A549 (cell line): ENCODE measurements around the gene RHOB. TPM values are rescaled to one million over a fixed set of nuclear protein-coding genes. Genes with fewer than 3 reads are reported as not detected.
A peak's percentile ranks its signal among the peaks of the same experiment; 100 is the strongest.

Source experiments
- ATAC-seq, 2 experiments: fragments of 200-7000 bp in 1 of 2; fragments of >200 bp in 1 of 2; cut with Nextera tagmentation in 1 of 2; cut with Tn5 transposase in 1 of 2; 3 replicates each; pipeline versions ENCODE4 v1.8.0 to v1.9.1; 2018 to 2020; ENCODE audit warnings: mild to moderate bottlenecking in 1 of 2, moderate library complexity in 1 of 2
- CTCF ChIA-PET: fragments of 300-600 bp; sonication (Branson Sonifier 250); formaldehyde crosslinking; extraction: SDS; loops from one replicate; lab custom pipeline; 2021; ENCODE audit warnings: antibody characterized with exemption, inconsistent platforms; lab: Yijun Ruan, JAX
- POLR2A ChIA-PET: fragments of 350-600 bp; formaldehyde crosslinking; extraction: SDS; loops from one replicate; lab custom pipeline; 2021; ENCODE audit warnings: antibody characterized with exemption, inconsistent platforms; lab: Yijun Ruan, JAX
- DNase-seq, 2 experiments: peaks; one replicate each; pipeline versions ENCODE4 v3.0.0 to v3.0.0-alpha.2; 2011 to 2016; ENCODE audit warnings: low read depth in 1 of 2, low spot score in 1 of 2
- FAIRE-seq: peaks from 2 replicates; lab custom pipeline; 2011; peaks lifted over from hg19 to GRCh38; lab: Jason Lieb, UNC
- H3K27ac ChIP-seq, 2 experiments: fragments of >200 bp; sonication (Bioruptor Twin); formaldehyde crosslinking; 3 replicates each; pipeline ENCODE4 v1.5.1; 2016 to 2017
- H3K4me1 ChIP-seq: fragments of >200 bp; sonication (Bioruptor Twin); formaldehyde crosslinking; 3 replicates; pipeline ENCODE4 v1.6.1; 2016
- H3K4me2 ChIP-seq: fragments of >200 bp; sonication (Bioruptor Twin); formaldehyde crosslinking; 3 replicates; pipeline ENCODE4 v1.6.1; 2016
- H3K4me3 ChIP-seq: fragments of >200 bp; sonication (Bioruptor Twin); formaldehyde crosslinking; 3 replicates; pipeline ENCODE4 v1.5.1; 2016
- H3K9me3 ChIP-seq: fragments of >200 bp; sonication (Bioruptor Twin); formaldehyde crosslinking; 3 replicates; pipeline ENCODE4 v1.6.1; 2016
- CBX2 ChIP-seq: fragments of 200-600 bp; sonication (generic); IDR thresholded peaks from 2 replicates; pipeline ENCODE4 v1.6.1; 2016; ENCODE audit warnings: low read depth, mild to moderate bottlenecking, borderline replicate concordance
- CBX8 ChIP-seq: fragments of 200-600 bp; sonication (generic); IDR thresholded peaks from 2 replicates; pipeline ENCODE4 v1.6.1; 2016
- CEBPB ChIP-seq, 2 experiments: fragments of >200 bp in 1 of 2; sonication (Bioruptor Twin) in 1 of 2; formaldehyde crosslinking in 1 of 2; IDR thresholded peaks; 2 replicates each; pipeline ENCODE4 v1.6.1; 2012 to 2016
- EHF ChIP-seq: fragments of 250-450 bp; sonication (Bioruptor Pico); IDR thresholded peaks from 2 replicates; pipeline ENCODE4 v1.5.0; 2020; ENCODE audit warnings: mild to moderate bottlenecking
- EP300 ChIP-seq, 2 experiments: fragments of >200 bp; sonication (Bioruptor Twin); formaldehyde crosslinking; IDR thresholded peaks; 2 replicates in 1 of 2; 3 replicates in 1 of 2; pipeline ENCODE4 v1.6.1; 2016 to 2017
- FOSL2 ChIP-seq, 2 experiments: fragments of 450-650 bp in 1 of 2; fragments of >200 bp in 1 of 2; sonication (Bioruptor Twin) in 1 of 2; formaldehyde crosslinking; IDR thresholded peaks; 2 replicates each; pipeline versions ENCODE4 v1.5.0 to v1.6.1; 2016 to 2020; ENCODE audit warnings: mild to moderate bottlenecking in 1 of 2, moderate library complexity in 1 of 2
- HEYL ChIP-seq: fragments of 250-450 bp; sonication (Bioruptor Pico); IDR thresholded peaks from 2 replicates; pipeline ENCODE4 v1.8.0; 2021; ENCODE audit warnings: mild to moderate bottlenecking, moderate library complexity
- HOXA7 ChIP-seq: fragments of 250-450 bp; sonication (Bioruptor Pico); IDR thresholded peaks from 2 replicates; pipeline ENCODE4 v1.5.0; 2020; ENCODE audit warnings: mild to moderate bottlenecking, moderate library complexity
- HOXB13 ChIP-seq: fragments of 250-450 bp; sonication (Bioruptor Pico); IDR thresholded peaks from 2 replicates; pipeline ENCODE4 v1.5.0; 2020; ENCODE audit warnings: low read depth, mild to moderate bottlenecking, moderate library complexity
- JUN ChIP-seq, 2 experiments: fragments of >200 bp; sonication (Bioruptor Twin); formaldehyde crosslinking; IDR thresholded peaks; 2 replicates in 1 of 2; 3 replicates in 1 of 2; pipeline ENCODE4 v1.6.1; 2016 to 2017
- KDM1A ChIP-seq: fragments of 200-600 bp; sonication (generic); IDR thresholded peaks from 2 replicates; pipeline ENCODE4 v1.6.1; 2016; ENCODE audit warnings: low read depth, mild to moderate bottlenecking
- MAZ ChIP-seq: fragments of 150-350 bp; IDR thresholded peaks from 2 replicates; pipeline ENCODE4 v1.6.1; 2014; ENCODE audit warnings: antibody characterized with exemption, low read depth, low read length, borderline replicate concordance
- MYC ChIP-seq: IDR thresholded peaks from 2 replicates; pipeline ENCODE4 v1.6.1; 2012; ENCODE audit warnings: mild to moderate bottlenecking, inconsistent platforms, low read length, improper control_type of control experiment, borderline replicate concordance
- NR3C1 ChIP-seq: fragments of >200 bp; sonication (Bioruptor Twin); formaldehyde crosslinking; IDR thresholded peaks from 3 replicates; pipeline ENCODE4 v1.6.1; 2017
- SMC3 ChIP-seq: fragments of >200 bp; sonication (Bioruptor Twin); formaldehyde crosslinking; IDR thresholded peaks from 3 replicates; pipeline ENCODE4 v1.6.1; 2018; ENCODE audit warnings: inconsistent platforms
- SREBF2 ChIP-seq: fragments of 450-650 bp; IDR thresholded peaks from 2 replicates; pipeline ENCODE4 v1.6.1; 2014; ENCODE audit warnings: mild to moderate bottlenecking, moderate library complexity
- TP53 ChIP-seq: fragments of 250-450 bp; sonication (Bioruptor Pico); IDR thresholded peaks from 2 replicates; pipeline ENCODE4 v1.5.0; 2021; ENCODE audit warnings: mild to moderate bottlenecking, moderate library complexity
- ZFP36 ChIP-seq: fragments of 450-650 bp; IDR thresholded peaks from 2 replicates; pipeline ENCODE4 v1.6.1; 2014; ENCODE audit warnings: borderline replicate concordance; ENCODE audit not compliant: partially characterized antibody
- WGBS: methylation state at CpG from one replicate; pipeline ENCODE4 v1.1.6; 2017; ENCODE audit errors: missing lambda C conversion rate; 5-methylcytosine and 5-hydroxymethylcytosine counted together
- polyA plus RNA-seq, 4 experiments: library from polyadenylated mRNA; depleted of rRNA in 3 of 4; stranded (reverse); fragments of >200 nt; fragmentation: RNase III in 1 of 4; extraction: RNeasy Plus Mini Kit Qiagen cat#74134 plus additional on column Dnase treatment in 1 of 4; gene quantifications; 2 replicates in 3 of 4; 3 replicates in 1 of 4; pipeline ENCODE4 v1.2.3, GENCODE V29; 2011 to 2017
- TF ChIP-seq, protein P1 (sequence below): fragments of 450-650 bp; IDR thresholded peaks from 2 replicates; pipeline ENCODE4 v1.6.1; 2014; ENCODE audit warnings: antibody characterized with exemption
- TF ChIP-seq, protein P2 (sequence below): fragments of >200 bp; sonication (Bioruptor Twin); formaldehyde crosslinking; IDR thresholded peaks from 3 replicates; pipeline ENCODE4 v1.5.1; 2016
- TF ChIP-seq, protein P3 (sequence below): fragments of 250-450 bp; sonication (Bioruptor Pico); IDR thresholded peaks from 2 replicates; pipeline ENCODE4 v1.5.0; 2021; ENCODE audit warnings: mild to moderate bottlenecking, moderate library complexity, borderline replicate concordance
- TF ChIP-seq, protein P4 (sequence below): fragments of 250-450 bp; sonication (Bioruptor Pico); IDR thresholded peaks from 2 replicates; pipeline ENCODE4 v1.5.0; 2020; ENCODE audit warnings: low read depth, mild to moderate bottlenecking, moderate library complexity
- TF ChIP-seq, protein P5 (sequence below): fragments of >200 bp; sonication (Bioruptor Twin); formaldehyde crosslinking; IDR thresholded peaks from 2 replicates; pipeline ENCODE4 v1.6.1; 2016

Gene RHOB
- polyA plus RNA-seq, 2 of the 4 experiments (the other 2 are of a cell fraction), result 84.5 to 157 TPM

DNA sequence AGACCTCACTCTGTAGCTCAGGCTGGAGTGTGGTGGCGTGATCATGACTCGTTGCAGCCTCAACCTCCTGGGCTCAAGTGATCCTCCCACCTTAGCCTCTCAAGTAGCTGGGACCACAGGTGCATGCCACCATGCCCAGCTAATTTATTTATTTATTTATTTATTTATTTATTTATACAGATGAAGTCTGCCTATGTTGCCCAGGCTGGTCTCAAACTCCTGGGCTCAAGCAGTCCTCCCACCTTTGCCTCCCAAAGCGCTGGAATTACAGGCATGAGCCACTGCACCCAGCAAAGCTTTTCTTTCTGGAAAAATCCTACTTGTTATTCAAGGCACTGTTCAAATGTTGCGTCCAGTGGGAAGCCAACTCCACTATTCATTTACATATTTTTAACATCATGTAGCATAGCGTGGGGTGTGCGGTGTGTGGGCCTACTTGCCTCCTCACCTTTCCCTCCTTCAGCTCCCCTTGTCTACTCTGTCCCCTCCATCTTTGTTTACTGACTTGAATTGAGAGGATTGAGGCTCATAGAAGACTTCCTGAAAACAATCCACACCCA, 6.8 kb upstream of the RHOB start:
- FAIRE-seq (no peak), DNase-seq (no peak), ATAC-seq (no peak)
- TF ChIP-seq, protein P1, sequence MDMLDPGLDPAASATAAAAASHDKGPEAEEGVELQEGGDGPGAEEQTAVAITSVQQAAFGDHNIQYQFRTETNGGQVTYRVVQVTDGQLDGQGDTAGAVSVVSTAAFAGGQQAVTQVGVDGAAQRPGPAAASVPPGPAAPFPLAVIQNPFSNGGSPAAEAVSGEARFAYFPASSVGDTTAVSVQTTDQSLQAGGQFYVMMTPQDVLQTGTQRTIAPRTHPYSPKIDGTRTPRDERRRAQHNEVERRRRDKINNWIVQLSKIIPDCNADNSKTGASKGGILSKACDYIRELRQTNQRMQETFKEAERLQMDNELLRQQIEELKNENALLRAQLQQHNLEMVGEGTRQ, result no peak
- TF ChIP-seq, protein P2, sequence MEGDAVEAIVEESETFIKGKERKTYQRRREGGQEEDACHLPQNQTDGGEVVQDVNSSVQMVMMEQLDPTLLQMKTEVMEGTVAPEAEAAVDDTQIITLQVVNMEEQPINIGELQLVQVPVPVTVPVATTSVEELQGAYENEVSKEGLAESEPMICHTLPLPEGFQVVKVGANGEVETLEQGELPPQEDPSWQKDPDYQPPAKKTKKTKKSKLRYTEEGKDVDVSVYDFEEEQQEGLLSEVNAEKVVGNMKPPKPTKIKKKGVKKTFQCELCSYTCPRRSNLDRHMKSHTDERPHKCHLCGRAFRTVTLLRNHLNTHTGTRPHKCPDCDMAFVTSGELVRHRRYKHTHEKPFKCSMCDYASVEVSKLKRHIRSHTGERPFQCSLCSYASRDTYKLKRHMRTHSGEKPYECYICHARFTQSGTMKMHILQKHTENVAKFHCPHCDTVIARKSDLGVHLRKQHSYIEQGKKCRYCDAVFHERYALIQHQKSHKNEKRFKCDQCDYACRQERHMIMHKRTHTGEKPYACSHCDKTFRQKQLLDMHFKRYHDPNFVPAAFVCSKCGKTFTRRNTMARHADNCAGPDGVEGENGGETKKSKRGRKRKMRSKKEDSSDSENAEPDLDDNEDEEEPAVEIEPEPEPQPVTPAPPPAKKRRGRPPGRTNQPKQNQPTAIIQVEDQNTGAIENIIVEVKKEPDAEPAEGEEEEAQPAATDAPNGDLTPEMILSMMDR, result no peak
- TF ChIP-seq, protein P3, sequence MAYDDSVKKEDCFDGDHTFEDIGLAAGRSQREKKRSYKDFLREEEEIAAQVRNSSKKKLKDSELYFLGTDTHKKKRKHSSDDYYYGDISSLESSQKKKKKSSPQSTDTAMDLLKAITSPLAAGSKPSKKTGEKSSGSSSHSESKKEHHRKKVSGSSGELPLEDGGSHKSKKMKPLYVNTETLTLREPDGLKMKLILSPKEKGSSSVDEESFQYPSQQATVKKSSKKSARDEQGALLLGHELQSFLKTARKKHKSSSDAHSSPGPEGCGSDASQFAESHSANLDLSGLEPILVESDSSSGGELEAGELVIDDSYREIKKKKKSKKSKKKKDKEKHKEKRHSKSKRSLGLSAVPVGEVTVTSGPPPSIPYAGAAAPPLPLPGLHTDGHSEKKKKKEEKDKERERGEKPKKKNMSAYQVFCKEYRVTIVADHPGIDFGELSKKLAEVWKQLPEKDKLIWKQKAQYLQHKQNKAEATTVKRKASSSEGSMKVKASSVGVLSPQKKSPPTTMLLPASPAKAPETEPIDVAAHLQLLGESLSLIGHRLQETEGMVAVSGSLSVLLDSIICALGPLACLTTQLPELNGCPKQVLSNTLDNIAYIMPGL, result no peak
- TF ChIP-seq, protein P4, sequence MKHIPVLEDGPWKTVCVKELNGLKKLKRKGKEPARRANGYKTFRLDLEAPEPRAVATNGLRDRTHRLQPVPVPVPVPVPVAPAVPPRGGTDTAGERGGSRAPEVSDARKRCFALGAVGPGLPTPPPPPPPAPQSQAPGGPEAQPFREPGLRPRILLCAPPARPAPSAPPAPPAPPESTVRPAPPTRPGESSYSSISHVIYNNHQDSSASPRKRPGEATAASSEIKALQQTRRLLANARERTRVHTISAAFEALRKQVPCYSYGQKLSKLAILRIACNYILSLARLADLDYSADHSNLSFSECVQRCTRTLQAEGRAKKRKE (CRISPR knock-in tag), result no peak
- no peak for TF ChIP-seq EP300 (IDR thresholded peaks at IDR 0.05)
- no peak for TF ChIP-seq CEBPB (IDR thresholded peaks at IDR 0.05)
- no peak for TF ChIP-seq SMC3
- no peak for TF ChIP-seq CBX8
- no peak for TF ChIP-seq HOXA7
- TF ChIP-seq, protein P5, sequence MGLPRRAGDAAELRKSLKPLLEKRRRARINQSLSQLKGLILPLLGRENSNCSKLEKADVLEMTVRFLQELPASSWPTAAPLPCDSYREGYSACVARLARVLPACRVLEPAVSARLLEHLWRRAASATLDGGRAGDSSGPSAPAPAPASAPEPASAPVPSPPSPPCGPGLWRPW, result no peak
- no peak for TF ChIP-seq CBX2
- TF ChIP-seq NR3C1, result no peak
- TF ChIP-seq MAZ, result no peak
- no peak for TF ChIP-seq SREBF2
- TF ChIP-seq JUN (IDR thresholded peaks at IDR 0.05), result no peak
- H3K4me1 ChIP-seq, result peaks cover 53% of the 10 kb centered on the region
- 90% methylated on average over 6 of the region's 6 CpGs for whole genome bisulfite sequencing
- H3K27ac ChIP-seq, result peak overlapping the region; percentile 79 to 87; a peak in 5 of 6 replicates
- no peaks in the 10 kb centered on the region for H3K9me3 ChIP-seq
- ChIA-PET CTCF (interaction anchor here (0.6 to 8.3 kb wide), 24 partner anchors 8 to 222 kb away, joined by 3 to 129 read pairs (median 6); partner anchors contain the start of gene HS1BP3), POLR2A (interaction anchor here (0.9 to 4.1 kb wide), 4 partner anchors 8 to 87 kb away, joined by 4 to 72 read pairs (median 8); partner anchors contain the start of gene RHOB)
- H3K4me2 ChIP-seq, result peak overlapping the region; percentile 80
- H3K4me3 ChIP-seq, result no peak overlapping the region

DNA sequence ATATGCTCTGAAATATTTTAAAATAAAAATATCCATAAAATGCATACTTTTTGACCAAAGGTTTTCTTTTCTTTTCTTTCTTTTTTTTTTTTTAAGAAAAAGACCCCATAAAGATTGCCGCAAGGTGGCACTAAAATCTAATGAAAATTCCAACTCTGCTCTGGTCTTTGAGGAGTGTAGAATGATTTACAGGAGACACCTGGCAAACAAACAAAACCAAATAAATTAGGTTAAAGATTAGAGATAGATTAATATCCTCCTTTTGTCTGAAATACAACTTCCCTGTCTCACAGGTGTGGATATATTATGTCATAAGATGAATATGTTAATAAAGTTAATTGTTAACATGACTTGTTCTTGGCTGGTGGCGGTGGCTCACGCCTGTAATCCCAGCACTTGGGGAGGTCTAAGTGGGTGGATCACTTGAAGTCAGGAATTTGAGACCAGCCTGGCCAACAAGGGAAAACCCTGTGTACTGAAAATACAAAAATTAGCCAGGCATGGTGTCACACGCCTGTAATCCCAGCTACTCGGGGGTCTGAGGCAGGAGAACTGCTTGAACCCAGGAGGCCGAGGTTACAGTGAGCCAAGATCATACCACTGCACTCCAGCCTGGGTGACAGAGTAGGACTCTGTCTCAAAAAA, 3.5 kb upstream of the RHOB start:
- ChIA-PET CTCF (interaction anchor here (0.6 to 10.5 kb wide), 26 partner anchors 9 to 1924 kb away, joined by 3 to 210 read pairs (median 4); partner anchors contain the start of gene HS1BP3), POLR2A (interaction anchor here (0.7 to 1.5 kb wide), 2 partner anchors 101 to 191 kb away, joined by 3 to 5 read pairs; no protein-coding TSS in a partner anchor)
- ATAC-seq (no peak), FAIRE-seq (peak; percentile 90), DNase-seq (peak in 1 of 2 experiments; percentile 88)
- H3K9me3 ChIP-seq, result no peaks in the 10 kb centered on the region
- peaks cover 55% of the 10 kb centered on the region for H3K4me1 ChIP-seq
- H3K4me2 ChIP-seq, result peak overlapping the region; percentile 71
- H3K27ac ChIP-seq, result peak overlapping the region; percentile 79 to 83
- H3K4me3 ChIP-seq, result peak overlapping the region; percentile 35; the same call in 2 of the 3 replicates
- 9% methylated on average over 6 of the region's 6 CpGs for WGBS
- TF ChIP-seq MYC (no peak), HEYL (CRISPR knock-in tag) (no peak), SMC3 (peak; percentile 84), JUN (IDR thresholded peaks at IDR 0.05) (peak in 1 of 2 experiments; percentile 65; a peak in 3 of 5 replicates), EHF (CRISPR knock-in tag) (no peak), EP300 (IDR thresholded peaks at IDR 0.05) (peak; percentile 53 to 59; a peak in 2 of 5 replicates), HOXB13 (no peak), TP53 (CRISPR knock-in tag) (no peak), FOSL2 (IDR thresholded peaks at IDR 0.05) (no peak), FOSL2 (CRISPR knock-in tag; IDR thresholded peaks at IDR 0.05) (peak; percentile 16; the same call in 1 of the 2 replicates), ZFP36 (no peak), KDM1A (no peak)
- TF ChIP-seq, protein P1, result no peak
- TF ChIP-seq, protein P4 (CRISPR knock-in tag), result no peak
- TF ChIP-seq, protein P2, result peak; percentile 94
